Measurements from ENCODE around the gene WDTC1.

GRCh38 chr1:27346357-27346756 is 111.9 kb downstream of the WDTC1 start:
- TF ChIP-seq CTCF (IDR thresholded peaks at IDR 0.05; ENCODE audit: low read depth, low read length, missing input control) (no peak), ZBTB33 (IDR thresholded peaks at IDR 0.05) (no peak), TAF1 (conservative IDR thresholded peaks at IDR 0.05) (no peak), JUND (IDR thresholded peaks at IDR 0.05) (no peak), MAX (IDR thresholded peaks at IDR 0.05) (no peak), ATF3 (IDR thresholded peaks at IDR 0.05) (no peak), GABPA (IDR thresholded peaks at IDR 0.05 in 1 of 2, conservative IDR thresholded peaks at IDR 0.05 in 1 of 2) (no peak), YY1 (IDR thresholded peaks at IDR 0.05) (no peak), REST (IDR thresholded peaks at IDR 0.05) (no peak), RAD21 (IDR thresholded peaks at IDR 0.05) (no peak), SP1 (IDR thresholded peaks at IDR 0.05) (no peak), EGR1 (IDR thresholded peaks at IDR 0.05; ENCODE audit: low read depth in 2 of 2) (no peak), FOXA1 (IDR thresholded peaks at IDR 0.05) (no peak)
